H1 (cell line): ENCODE measurements around the gene DCDC2C. TPM values are rescaled to one million over a fixed set of nuclear protein-coding genes. Genes with fewer than 3 reads are reported as not detected.
A peak's percentile ranks its signal among the peaks of the same experiment; 100 is the strongest.

ENCODE experiments used
- CTCF ChIA-PET: fragments of 300-600 bp; sonication (Branson Sonifier 250); formaldehyde crosslinking; loops from one replicate; lab custom pipeline; 2021; ENCODE audit not compliant: partially characterized antibody; lab: Charles Lee
- POLR2A ChIA-PET: fragments of 300-600 bp; sonication (Branson Sonifier 250); formaldehyde crosslinking; loops from one replicate; lab custom pipeline; 2021; ENCODE audit warnings: inconsistent platforms; ENCODE audit not compliant: partially characterized antibody; lab: Charles Lee
- DNase-seq, 2 experiments: peaks; one replicate each; pipeline versions ENCODE4 v3.0.0 to v3.0.0-alpha.2; 2010 to 2022; ENCODE audit warnings: low spot score in 2 of 2, low read depth in 1 of 2, mixed read lengths in 1 of 2
- FAIRE-seq: peaks from 2 replicates; lab custom pipeline; 2011; peaks lifted over from hg19 to GRCh38; lab: Jason Lieb, UNC
- H2AFZ ChIP-seq: 2 replicates; pipeline ENCODE4 v1.8.1; 2012; ENCODE audit warnings: low read length, inconsistent platforms
- H2AK5ac ChIP-seq: 2 replicates; pipeline ENCODE4 v1.6.1; 2013; ENCODE audit warnings: low read depth, low read length
- H2BK120ac ChIP-seq: replicated peaks from 2 replicates; pipeline ENCODE3; 2013; ENCODE audit warnings: low read depth, low read length, inconsistent platforms
- H2BK12ac ChIP-seq: 2 replicates; pipeline ENCODE4 v1.6.1; 2013; ENCODE audit warnings: low read depth, low read length
- H2BK15ac ChIP-seq: 2 replicates; pipeline ENCODE4 v1.6.1; 2013; ENCODE audit warnings: low read length
- H2BK20ac ChIP-seq: 2 replicates; pipeline ENCODE4 v1.6.1; 2013; ENCODE audit warnings: low read length
- H2BK5ac ChIP-seq: 2 replicates; pipeline ENCODE4 v1.6.1; 2013; ENCODE audit warnings: low read depth, low read length
- H3K14ac ChIP-seq: 2 replicates; pipeline ENCODE4 v1.6.1; 2013; ENCODE audit warnings: inconsistent platforms; ENCODE audit not compliant: insufficient read length
- H3K18ac ChIP-seq: 2 replicates; pipeline ENCODE4 v1.6.1; 2013; ENCODE audit warnings: low read length; ENCODE audit errors: extremely low read depth
- H3K23ac ChIP-seq: 2 replicates; pipeline ENCODE4 v1.6.1; 2013; ENCODE audit warnings: inconsistent platforms; ENCODE audit not compliant: insufficient read length
- H3K23me2 ChIP-seq: 2 replicates; pipeline ENCODE4 v1.6.1; 2013; ENCODE audit warnings: low read depth, low read length
- H3K27ac ChIP-seq: 2 replicates; pipeline ENCODE4 v1.6.1; 2011; ENCODE audit warnings: low read depth, low read length, inconsistent platforms
- H3K27me3 ChIP-seq, 4 experiments: replicated peaks in 1 of 4; 1 replicate in 1 of 4; 2 replicates in 3 of 4; pipeline versions ENCODE4 v1.6.1 to v1.8.1; 2011 to 2013; ENCODE audit warnings: low read length in 3 of 4, mild to moderate bottlenecking in 3 of 4, inconsistent platforms in 2 of 4, mixed read lengths in 2 of 4, moderate library complexity in 1 of 4; ENCODE audit not compliant: control insufficient read depth in 3 of 4, insufficient read depth in 3 of 4; ENCODE audit errors: extremely low read depth in 1 of 4
- H3K36me3 ChIP-seq, 4 experiments: 2 replicates each; pipeline versions ENCODE4 v1.6.1 to v1.8.1; 2011 to 2013; ENCODE audit warnings: mild to moderate bottlenecking in 4 of 4, low read length in 3 of 4, moderate library complexity in 2 of 4, control low read depth in 1 of 4, inconsistent platforms in 1 of 4; ENCODE audit not compliant: insufficient read depth in 4 of 4, control insufficient read depth in 2 of 4
- H3K4ac ChIP-seq: replicated peaks from 2 replicates; pipeline ENCODE3; 2013; ENCODE audit warnings: low read length, low read depth, mixed read lengths, inconsistent platforms; ENCODE audit not compliant: insufficient read length
- H3K4me1 ChIP-seq, 4 experiments: replicated peaks in 1 of 4; 1 replicate in 1 of 4; 2 replicates in 3 of 4; pipeline versions ENCODE4 v1.6.1 to v1.8.1; 2011 to 2013; ENCODE audit warnings: low read length in 3 of 4, inconsistent platforms in 2 of 4, mixed read lengths in 1 of 4; ENCODE audit not compliant: insufficient read depth in 4 of 4, control insufficient read depth in 3 of 4
- H3K4me2 ChIP-seq, 2 experiments: 2 replicates each; pipeline versions ENCODE4 v1.6.1 to v1.8.1; 2011 to 2013; ENCODE audit warnings: low read depth in 2 of 2, low read length in 2 of 2, control low read depth in 1 of 2, inconsistent platforms in 1 of 2, mild to moderate bottlenecking in 1 of 2; ENCODE audit not compliant: insufficient read depth in 1 of 2
- H3K4me3 ChIP-seq, 4 experiments: fragments of 200-600, 300-600 bp in 1 of 4; sonication (generic), shearing (Covaris generic), sonication (Bioruptor Twin) in 1 of 4; 2 replicates each; pipeline versions ENCODE4 v1.5.1 to v1.8.1; 2011 to 2016; ENCODE audit warnings: low read length in 4 of 4, low read depth in 3 of 4, control low read depth in 2 of 4, inconsistent platforms in 2 of 4, mild to moderate bottlenecking in 2 of 4, mixed read lengths in 1 of 4, moderate library complexity in 1 of 4; ENCODE audit not compliant: insufficient read depth in 2 of 4; ENCODE audit errors: extremely low read depth in 1 of 4
- H3K56ac ChIP-seq: replicated peaks from 2 replicates; pipeline ENCODE3; 2013; ENCODE audit warnings: low read depth, mild to moderate bottlenecking, mixed read lengths, low read length, inconsistent platforms; ENCODE audit not compliant: insufficient read length
- H3K79me1 ChIP-seq: 2 replicates; pipeline ENCODE4 v1.6.1; 2013; ENCODE audit warnings: low read depth, low read length, control low read depth
- H3K79me2 ChIP-seq, 2 experiments: 2 replicates each; pipeline versions ENCODE4 v1.6.1 to v1.8.1; 2012 to 2013; ENCODE audit warnings: low read length in 2 of 2, mild to moderate bottlenecking in 2 of 2, inconsistent platforms in 1 of 2; ENCODE audit not compliant: insufficient read depth in 2 of 2, control insufficient read depth in 1 of 2
- H3K9ac ChIP-seq, 4 experiments: replicated peaks in 1 of 4; 1 replicate in 1 of 4; 2 replicates in 3 of 4; pipeline versions ENCODE4 v1.6.1 to v1.8.1; 2011 to 2013; ENCODE audit warnings: low read depth in 3 of 4, low read length in 3 of 4, control low read depth in 2 of 4, mild to moderate bottlenecking in 2 of 4, moderate library complexity in 2 of 4, inconsistent platforms in 1 of 4; ENCODE audit errors: extremely low read depth in 1 of 4
- H3K9me3 ChIP-seq, 2 experiments: 2 replicates each; pipeline versions ENCODE4 v1.6.1 to v1.8.1; 2012 to 2013; ENCODE audit warnings: mild to moderate bottlenecking in 2 of 2, moderate library complexity in 2 of 2, control low read depth in 1 of 2, inconsistent platforms in 1 of 2, low read depth in 1 of 2, low read length in 1 of 2, mixed read lengths in 1 of 2; ENCODE audit not compliant: insufficient read depth in 2 of 2
- H4K20me1 ChIP-seq, 2 experiments: replicated peaks in 1 of 2; 2 replicates each; pipeline versions ENCODE3 to v1.8.1; 2011 to 2013; ENCODE audit warnings: inconsistent platforms in 2 of 2, low read length in 2 of 2, mild to moderate bottlenecking in 1 of 2; ENCODE audit not compliant: insufficient read depth in 2 of 2, control insufficient read depth in 1 of 2
- H4K5ac ChIP-seq: 2 replicates; pipeline ENCODE4 v1.6.1; 2013; ENCODE audit warnings: low read length, low read depth, mixed read lengths, inconsistent platforms; ENCODE audit not compliant: insufficient read length
- H4K8ac ChIP-seq: 2 replicates; pipeline ENCODE4 v1.8.0; 2013; ENCODE audit warnings: mild to moderate bottlenecking, moderate library complexity, low read length, inconsistent platforms; ENCODE audit not compliant: insufficient read depth; ENCODE audit errors: extremely low read depth
- H4K91ac ChIP-seq: replicated peaks from 2 replicates; pipeline ENCODE3; 2013; ENCODE audit warnings: low read length, mixed read lengths, inconsistent platforms; ENCODE audit not compliant: insufficient read length
- ATF3 ChIP-seq: IDR thresholded peaks from 2 replicates; pipeline ENCODE4 v1.6.1; 2011; ENCODE audit warnings: low read depth, mild to moderate bottlenecking, low read length; ENCODE audit not compliant: insufficient read depth
- BACH1 ChIP-seq: IDR thresholded peaks from 2 replicates; pipeline ENCODE4 v1.6.1; 2012; ENCODE audit warnings: low read length, improper control_type of control experiment
- HDAC2 ChIP-seq, 2 experiments: fragments of 300-600 bp in 1 of 2; sonication (generic) in 1 of 2; IDR thresholded peaks; 2 replicates each; pipeline ENCODE4 v1.6.1; 2011 to 2012; ENCODE audit warnings: low read depth in 2 of 2, low read length in 2 of 2, mild to moderate bottlenecking in 2 of 2, moderate library complexity in 2 of 2, borderline replicate concordance in 1 of 2, inconsistent platforms in 1 of 2
- JUND ChIP-seq: IDR thresholded peaks from 2 replicates; pipeline ENCODE4 v1.6.1; 2011; ENCODE audit warnings: mild to moderate bottlenecking, improper control_type of control experiment, low read length
- WGBS, 2 experiments: shearing (Covaris generic) in 1 of 2; methylation state at CpG; one replicate each; pipeline versions ENCODE4 v1.1.6 to v1.1.7; 2013 to 2015; ENCODE audit warnings: low lambda C conversion rate in 2 of 2, mixed read lengths in 2 of 2, inconsistent platforms in 1 of 2, low coverage in 1 of 2, missing lambda C conversion rate in 1 of 2; ENCODE audit not compliant: insufficient replicate concordance in 2 of 2, insufficient coverage in 1 of 2, insufficient read length in 1 of 2; ENCODE audit errors: extremely low coverage in 1 of 2, missing lambda C conversion rate in 1 of 2; 5-methylcytosine and 5-hydroxymethylcytosine counted together
- polyA plus RNA-seq, 7 experiments: library from polyadenylated mRNA; depleted of rRNA in 3 of 7; stranded (reverse) in 5 of 7; unstranded in 2 of 7; fragments of >200 nt in 5 of 7; fragments of 200-250 nt in 2 of 7; gene quantifications; 1 replicate in 5 of 7; 2 replicates in 1 of 7; 4 replicates in 1 of 7; pipeline versions ENCODE4 v1.2.1 to v1.2.3, GENCODE V29; 2011 to 2013; ENCODE audit warnings: missing spikeins in 2 of 7, mixed read lengths in 2 of 7
- total RNA-seq: library from RNA; stranded (reverse); fragmentation: NEBNext Ultra II Directional; extraction: Animal tissue kit (Norgen Biotek cat#: 25700); gene quantifications from 2 replicates; pipeline ENCODE4 v1.2.1, GENCODE V29; 2021

DCDC2C gene
- total and polyA plus RNA-seq, 2 of the 8 experiments (the other 6 are each of a cell fraction or from before 2014, with no cell fraction given): 0.50 TPM; not detected in 1

- Histone ChIP-seq H3K36me3 (no peaks in the 10 kb centered on the region), H2BK12ac (peak overlapping the region; percentile 50; the same call in 1 of the 2 replicates), H2BK120ac (no peak overlapping the region), H3K27ac (no peak overlapping the region), H3K4me2 (no peak overlapping the region), H4K91ac (no peak overlapping the region), H3K27me3 (peaks cover 0 to 2% (median 0%) of the 10 kb centered on the region in 4 experiments; a peak in 1 of 7 replicates), H2AK5ac (peak overlapping the region; percentile 78; the same call in 1 of the 2 replicates), H3K9ac (no peak overlapping the region), H3K4me3 (no peak overlapping the region), H2BK20ac (no peak overlapping the region), H2BK15ac (0 out of 2 replicates have a peak overlapping the region, but pooled peaks have one; percentile 92), H3K23ac (no peak overlapping the region), H3K9me3 (no peaks in the 10 kb centered on the region; a peak in 1 of 4 replicates), H2BK5ac (no peak overlapping the region), H3K4me1 (peaks cover 5 to 24% (median 18%) of the 10 kb centered on the region in 4 experiments), H4K8ac (peak overlapping the region; percentile 66; the same call in 1 of the 2 replicates), H2AFZ (no peak overlapping the region), H4K20me1 (no peaks in the 10 kb centered on the region), H3K4ac (peak overlapping the region; percentile 21), H3K18ac (no peak overlapping the region), H3K23me2 (peaks cover 7% of the 10 kb centered on the region; the same call in 1 of the 2 replicates), H3K79me2 (no peaks in the 10 kb centered on the region), H3K14ac (no peak overlapping the region), H4K5ac (no peak overlapping the region), H3K56ac (no peak overlapping the region), H3K79me1 (no peaks in the 10 kb centered on the region)
- FAIRE-seq (no peak), DNase-seq (no peak)
- no peak for TF ChIP-seq JUND
- TF ChIP-seq BACH1: no peak
- no peak for TF ChIP-seq HDAC2 (IDR thresholded peaks at IDR 0.05; ENCODE audit: borderline replicate concordance in 1 of 2, low read depth in 2 of 2, low read length in 2 of 2)
- no peak for TF ChIP-seq ATF3
- CTCF ChIA-PET: interaction anchor here (0.6 to 2.3 kb wide), 8 partner anchors 8 to 465 kb away, joined by 3 to 8 read pairs (median 3); no protein-coding TSS in a partner anchor
- 87% methylated on average over 21 of the region's 21 CpGs; no CpG with 5 or more reads in 1 of the 2 experiments for WGBS, 2 experiments
- POLR2A ChIA-PET: interaction anchor here (3.8 to 4.5 kb wide), 2 partner anchors 79 to 97 kb away, joined by 13 to 26 read pairs; partner anchors contain the start of gene RNASEH1
These were observed 48.7 kb upstream of the DCDC2C start for GRCh38 chr2:3654531-3655225.
